Aorta (tissue), 5 donors: ENCODE measurements around the gene TYK2. TPM values are rescaled to one million over a fixed set of nuclear protein-coding genes. Genes with fewer than 3 reads are reported as not detected.
"Not testable (repeated sequence)": the region's sequence is repeated elsewhere in the genome, so short reads cannot be mapped to it uniquely, and the experiment has no call there.

Source experiments
- ATAC-seq: fragments of 200-7000 bp; cut with Tn5 transposase; one replicate; pipeline ENCODE4 v1.9.1; 2022; ENCODE audit warnings: moderate library complexity; ENCODE audit not compliant: low FRiP score
- DNase-seq, 2 donors: peaks; one replicate each; pipeline ENCODE4 v3.0.0-alpha.2; 2020
- H3K27ac ChIP-seq, 2 donors: one replicate each; pipeline ENCODE4 v1.5.1; 2013; ENCODE audit warnings: low read length in 2 of 2, mild to moderate bottlenecking in 2 of 2, moderate library complexity in 2 of 2, control low read depth in 1 of 2, inconsistent platforms in 1 of 2, low read depth in 1 of 2
- H3K27me3 ChIP-seq, 2 donors: one replicate each; pipeline ENCODE4 v1.6.1; 2013; ENCODE audit warnings: control low read depth in 1 of 2, low read length in 1 of 2, mild to moderate bottlenecking in 1 of 2, moderate library complexity in 1 of 2; ENCODE audit not compliant: insufficient read depth in 2 of 2, control insufficient read depth in 1 of 2
- H3K36me3 ChIP-seq, 2 donors: one replicate each; pipeline ENCODE4 v1.6.1; 2013; ENCODE audit warnings: control low read depth in 1 of 2, low read length in 1 of 2, mild to moderate bottlenecking in 1 of 2; ENCODE audit not compliant: insufficient read depth in 2 of 2, control insufficient read depth in 1 of 2
- H3K4me1 ChIP-seq, 2 donors: one replicate each; pipeline ENCODE4 v1.6.1; 2013; ENCODE audit warnings: low read length in 2 of 2, control low read depth in 1 of 2, mild to moderate bottlenecking in 1 of 2, moderate library complexity in 1 of 2; ENCODE audit not compliant: insufficient read depth in 2 of 2, control insufficient read depth in 1 of 2
- H3K4me3 ChIP-seq, 2 donors: one replicate each; pipeline ENCODE4 v1.5.1; 2013; ENCODE audit warnings: low read length in 2 of 2, control low read depth in 1 of 2, mild to moderate bottlenecking in 1 of 2
- H3K9me3 ChIP-seq: one replicate; pipeline ENCODE4 v1.6.1; 2013; ENCODE audit warnings: mild to moderate bottlenecking, low read length; ENCODE audit not compliant: control insufficient read depth
- WGBS, 2 donors: extraction: QIAGEN DNeasy Blood & Tissue Kit; methylation state at CpG; one replicate each; pipeline ENCODE4 v1.1.7; 2013; 5-methylcytosine and 5-hydroxymethylcytosine counted together
- intact Hi-C, 2 donors: fragments of 100-400 bp; cut with DNase I; formaldehyde crosslinking; loops; one replicate each; pipeline versions ENCODE4 v1.14.2 to v1.15.0; 2022
- polyA plus RNA-seq, 2 donors: library from polyadenylated mRNA; stranded (reverse); fragments of 200-250 nt; gene quantifications; one replicate each; pipeline ENCODE4 v1.2.3, GENCODE V29; 2013
- total RNA-seq, 2 donors: library from RNA; stranded (reverse); fragmentation: NEBNext Ultra II Directional; extraction: Animal tissue kit (Norgen Biotek cat#: 25700); gene quantifications; one replicate each; pipeline ENCODE4 v1.2.1, GENCODE V29; 2021
- donor health status: healthy with polysubstance abuse.
- donor health status: Bipolar disorder and iron deficiency.
- donor health status: DM: no; HTN: no; CAD: no.
- donor health status: DM: no; HTN: no; CAD: no.
- donor health status: DM: yes; HTN: yes; CAD: no.

Gene TYK2
- total and polyA plus RNA-seq, 4 donors, result 33.2 to 253 (median 106) TPM

DNA sequence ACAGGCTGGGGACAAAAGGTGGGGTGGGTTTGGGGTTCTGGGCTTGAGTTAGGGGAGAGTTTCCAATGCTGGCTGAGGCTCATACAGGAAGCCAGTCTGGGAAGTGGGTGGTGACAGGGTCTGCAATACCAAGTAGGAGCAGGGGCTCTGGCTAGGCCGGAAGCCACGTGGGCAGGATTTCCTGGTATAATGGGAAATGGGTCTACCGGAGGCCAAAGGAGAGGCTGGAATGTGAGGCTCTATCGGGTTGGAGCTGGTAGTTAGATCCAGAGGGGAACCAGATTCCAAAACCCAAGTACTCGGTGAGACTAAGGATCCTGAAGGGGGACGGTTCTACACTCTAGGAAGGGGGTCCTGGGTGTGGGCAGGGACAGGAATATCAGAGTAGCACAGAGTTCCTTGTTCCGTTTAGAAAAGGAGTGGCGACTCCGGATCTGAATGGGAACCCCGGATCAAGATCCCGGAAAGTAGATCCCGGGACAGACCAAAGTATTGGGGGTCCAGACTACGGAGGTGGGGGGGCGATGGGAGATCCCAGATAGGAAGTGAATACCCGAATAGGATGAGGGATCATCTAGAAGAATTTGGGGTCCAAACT lies 22.2 kb upstream of the TYK2 start:
- no peaks in the 10 kb centered on the region for H3K36me3 ChIP-seq
- no peak overlapping the region for H3K27ac ChIP-seq
- H3K4me3 ChIP-seq, result peak overlapping the region; percentile 89 to 99
- no peaks in the 10 kb centered on the region for H3K27me3 ChIP-seq
- no peak for ATAC-seq
- no peaks in the 10 kb centered on the region for H3K4me1 ChIP-seq
- no peak for DNase-seq
- 1 to 2% methylated on average over 15 of the region's 15 CpGs for WGBS, 2 donors
- H3K9me3 ChIP-seq, result no peaks in the 10 kb centered on the region
- intact Hi-C loops, result no loop called here

DNA sequence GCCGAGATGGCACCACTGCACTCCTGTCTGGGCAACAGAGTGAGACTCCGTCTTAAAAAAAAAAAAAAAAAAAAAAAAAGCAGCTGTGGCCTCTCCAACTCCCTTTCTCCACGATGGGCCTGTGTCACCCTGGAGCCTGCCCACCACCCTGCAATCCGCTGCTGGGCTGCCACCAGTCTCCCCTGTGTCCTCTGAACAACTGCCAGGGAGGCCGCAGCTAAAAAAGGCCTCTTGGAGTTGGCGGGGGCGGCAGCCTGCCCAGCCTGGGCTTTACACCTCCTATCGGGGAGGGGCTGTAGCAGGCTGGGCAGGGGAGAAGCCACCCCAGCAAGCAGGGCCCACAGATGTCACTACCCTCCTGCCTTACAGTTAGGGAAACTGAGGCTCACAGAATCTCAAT lies 19.5 kb upstream of the TYK2 start:
- Histone ChIP-seq H3K4me1 (no peaks in the 10 kb centered on the region), H3K4me3 (no peak overlapping the region), H3K27me3 (no peaks in the 10 kb centered on the region), H3K27ac (no peak overlapping the region), H3K36me3 (peaks cover 0 to 2% of the 10 kb centered on the region in 2 donors), H3K9me3 (no peaks in the 10 kb centered on the region)
- ATAC-seq, result no peak
- intact Hi-C loops, result no loop called here
- DNase-seq, result no peak
- 64 to 76% methylated on average over 8 of the region's 8 CpGs for WGBS, 2 donors

DNA sequence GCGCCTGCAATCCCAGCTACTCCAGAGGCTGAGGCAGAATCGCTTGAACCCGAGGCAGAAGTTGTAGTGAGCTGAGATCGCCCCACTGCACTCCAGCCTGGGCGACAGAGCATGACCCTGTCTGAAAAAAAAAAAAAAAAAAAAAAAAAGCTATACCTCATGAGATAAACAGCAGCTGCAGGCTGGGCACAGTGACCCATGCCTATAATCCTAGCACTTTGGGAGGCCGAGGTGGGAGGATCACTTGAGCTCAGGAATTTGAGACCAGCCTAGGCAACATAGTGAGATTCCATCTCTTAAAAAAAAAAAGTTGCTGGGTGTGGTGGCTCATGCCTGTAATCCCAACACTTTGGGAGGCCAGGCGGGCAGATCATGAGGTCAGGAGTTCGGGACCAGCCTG lies 19.0 kb upstream of the TYK2 start:
- intact Hi-C loops, H3K9me3 ChIP-seq, H3K4me3 ChIP-seq, DNase-seq, ATAC-seq, H3K27ac ChIP-seq, H3K27me3 ChIP-seq, H3K36me3 ChIP-seq, H3K4me1 ChIP-seq: not testable (repeated sequence)
- WGBS, 2 donors, result 91 to 96% methylated on average over 8 of the region's 8 CpGs

DNA sequence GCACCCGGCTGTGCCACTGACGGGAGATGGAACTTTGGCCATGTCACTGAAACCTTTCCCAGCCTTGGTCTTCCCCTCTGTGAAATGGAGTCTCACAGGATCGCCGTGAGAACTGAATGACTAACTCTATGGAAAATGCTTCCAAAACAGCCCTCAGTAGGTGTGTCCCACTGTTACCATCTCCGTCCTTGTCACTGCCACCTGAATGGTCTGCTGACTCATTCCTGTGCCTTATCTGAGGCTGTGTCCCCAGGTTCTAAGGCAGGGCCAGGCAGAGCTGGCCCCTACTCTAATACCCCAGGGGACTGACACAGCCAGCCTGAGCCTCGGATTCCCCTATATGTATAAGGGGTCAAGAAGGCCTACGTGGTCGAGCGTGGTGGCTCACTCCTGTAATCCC lies 18.4 kb upstream of the TYK2 start:
- no peaks in the 10 kb centered on the region for H3K4me1 ChIP-seq
- ATAC-seq, result no peak
- WGBS, 2 donors, result 89% methylated on average over 9 of the region's 9 CpGs

DNA sequence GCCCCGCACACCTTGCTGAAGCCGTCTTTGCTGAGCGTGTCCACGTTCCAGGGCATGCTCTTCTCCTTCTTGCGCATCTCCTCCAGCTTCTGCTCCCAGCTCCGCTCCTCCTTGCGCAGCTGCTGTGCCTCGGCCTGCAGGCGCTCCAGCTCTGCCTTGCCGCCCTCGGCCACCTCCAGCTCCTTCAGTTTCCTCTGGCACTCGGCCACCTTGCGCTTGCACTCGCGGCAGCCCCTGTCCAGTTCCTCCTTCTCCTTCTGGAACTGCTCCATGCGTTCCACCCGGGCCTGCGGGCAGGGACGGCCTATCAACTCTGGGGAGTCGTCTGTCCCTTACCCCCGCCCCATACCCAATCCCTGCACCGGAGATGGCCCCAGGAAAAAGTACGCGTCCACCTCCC lies 15.5 kb upstream of the TYK2 start:
- no peak for DNase-seq
- ATAC-seq, result no peak
- Histone ChIP-seq H3K36me3 (peaks cover 0 to 2% of the 10 kb centered on the region in 2 donors), H3K4me3 (no peak overlapping the region), H3K27me3 (no peaks in the 10 kb centered on the region), H3K27ac (no peak overlapping the region), H3K4me1 (no peaks in the 10 kb centered on the region), H3K9me3 (no peaks in the 10 kb centered on the region)
- intact Hi-C loops, result no loop called here
- WGBS, 2 donors, result 81 to 83% methylated on average over 24 of the region's 24 CpGs

More for the DNA sequence above, 18.4 kb upstream of the TYK2 start:
- H3K36me3 ChIP-seq, result peaks cover 0 to 2% of the 10 kb centered on the region in 2 donors
- H3K27me3 ChIP-seq, result no peaks in the 10 kb centered on the region
- no peaks in the 10 kb centered on the region for H3K9me3 ChIP-seq
- H3K27ac ChIP-seq, result no peak overlapping the region
- DNase-seq, result no peak
- no peak overlapping the region for H3K4me3 ChIP-seq
- intact Hi-C loops, result no loop called here

DNA sequence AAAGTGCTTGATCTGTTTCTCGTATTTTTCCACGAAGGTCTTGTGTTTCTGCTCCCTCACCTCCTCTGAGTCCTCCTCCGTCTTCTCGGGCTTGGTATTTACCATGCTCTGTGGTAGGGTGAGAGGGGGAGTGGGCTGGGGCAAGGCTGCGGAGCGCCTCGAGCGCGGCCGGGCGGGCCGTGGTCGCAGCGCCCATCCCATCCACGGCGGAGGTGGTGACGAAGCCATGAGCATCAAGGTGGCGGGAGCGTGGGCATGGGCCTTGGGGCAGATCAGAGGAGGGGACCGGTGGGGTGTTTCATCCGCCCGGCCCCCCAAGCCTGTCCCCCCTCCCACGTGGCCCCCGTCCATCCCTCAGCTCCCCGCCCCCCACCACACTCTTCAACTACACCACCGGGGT lies 15.1 kb upstream of the TYK2 start:
- WGBS, 2 donors, result 95 to 98% methylated on average over 23 to 26 of the region's 26 CpGs
- H3K27ac ChIP-seq, result no peak overlapping the region
- DNase-seq, result no peak
- intact Hi-C loops, result no loop called here
- peaks cover 0 to 2% of the 10 kb centered on the region in 2 donors for H3K36me3 ChIP-seq
- H3K9me3 ChIP-seq, result no peaks in the 10 kb centered on the region
- no peaks in the 10 kb centered on the region for H3K27me3 ChIP-seq
- H3K4me3 ChIP-seq, result no peak overlapping the region
- no peaks in the 10 kb centered on the region for H3K4me1 ChIP-seq
- no peak for ATAC-seq

DNA sequence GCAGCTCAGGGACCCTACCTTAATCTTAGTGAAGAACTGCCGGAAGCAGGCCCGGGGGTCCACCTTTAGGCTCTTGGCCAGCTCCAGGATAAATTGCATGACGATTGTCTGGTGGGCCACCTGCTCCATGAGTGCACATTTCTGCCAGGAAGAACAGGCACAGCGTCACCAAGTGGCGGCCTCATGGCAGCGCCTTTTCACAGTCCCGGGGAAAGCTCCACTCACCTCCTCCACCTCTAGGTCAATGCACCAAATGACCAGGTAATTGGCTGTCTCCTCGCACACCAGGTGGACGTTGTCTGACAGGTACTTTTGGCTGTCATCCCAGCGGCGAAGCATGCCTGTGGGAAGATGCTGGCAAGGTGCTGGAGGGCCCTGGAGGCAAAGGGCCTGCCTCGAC lies 14.6 kb upstream of the TYK2 start:
- ATAC-seq (no peak), DNase-seq (no peak)
- Histone ChIP-seq H3K4me3 (no peak overlapping the region), H3K36me3 (peaks cover 0 to 2% of the 10 kb centered on the region in 2 donors), H3K27me3 (no peaks in the 10 kb centered on the region), H3K9me3 (no peaks in the 10 kb centered on the region), H3K27ac (no peak overlapping the region), H3K4me1 (no peaks in the 10 kb centered on the region)
- intact Hi-C loops, result no loop called here
- 89 to 92% methylated on average over 12 of the region's 12 CpGs for WGBS, 2 donors

DNA sequence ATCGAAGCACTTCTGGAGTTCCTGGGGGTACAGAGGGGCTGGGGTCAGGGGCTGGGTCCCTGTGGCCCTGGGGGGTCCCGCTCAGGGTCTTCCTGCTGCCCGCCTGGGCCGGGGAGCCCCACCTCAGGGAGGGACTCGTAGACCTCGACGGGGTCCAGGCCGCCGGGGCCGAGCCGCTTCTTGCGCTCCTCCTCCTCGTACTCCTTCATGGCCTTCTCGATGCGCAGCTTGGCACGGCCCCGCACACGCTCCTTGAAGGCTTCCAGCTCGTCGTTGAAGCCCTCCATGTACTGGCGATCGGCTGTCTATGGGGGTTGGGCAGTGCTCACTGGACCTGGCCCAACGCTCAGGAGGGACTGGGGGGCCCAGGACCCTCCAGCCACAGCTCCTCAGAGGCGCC lies 12.8 kb upstream of the TYK2 start:
- H3K4me3 ChIP-seq, result no peak overlapping the region
- intact Hi-C loops, result no loop called here
- H3K27me3 ChIP-seq, result no peaks in the 10 kb centered on the region
- no peak overlapping the region for H3K27ac ChIP-seq
- ATAC-seq, result no peak
- no peak for DNase-seq
- peaks cover 0 to 2% of the 10 kb centered on the region in 2 donors for H3K36me3 ChIP-seq
- WGBS, 2 donors, result 92 to 93% methylated on average over 21 to 24 of the region's 24 CpGs
- no peaks in the 10 kb centered on the region for H3K4me1 ChIP-seq
- H3K9me3 ChIP-seq, result no peaks in the 10 kb centered on the region

DNA sequence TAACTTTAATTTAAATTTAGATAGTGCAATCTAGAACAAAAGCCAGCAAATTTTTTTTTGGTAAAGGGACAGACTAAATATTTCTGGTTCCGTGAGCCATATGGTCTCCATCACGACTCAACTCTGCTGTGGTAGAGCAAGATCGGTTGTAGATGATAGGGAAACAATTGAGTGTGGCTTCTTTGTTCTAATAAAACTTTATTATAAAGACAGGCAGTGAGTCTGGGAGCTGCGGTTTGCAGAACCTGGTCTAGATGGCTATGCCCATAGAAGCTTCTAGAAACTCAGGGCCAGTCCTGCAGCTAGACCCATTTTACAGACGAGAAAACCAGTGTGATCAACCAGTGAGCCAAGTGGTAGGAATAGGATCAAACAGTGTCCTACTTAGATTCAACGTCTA lies 11.7 kb upstream of the TYK2 start:
- Histone ChIP-seq H3K27me3 (no peaks in the 10 kb centered on the region), H3K4me3 (no peak overlapping the region), H3K27ac (no peak overlapping the region), H3K36me3 (peaks cover 0 to 2% of the 10 kb centered on the region in 2 donors), H3K4me1 (no peaks in the 10 kb centered on the region), H3K9me3 (no peaks in the 10 kb centered on the region)
- intact Hi-C loops, result no loop called here
- ATAC-seq, result no peak
- 78 to 82% methylated on average over 6 of the region's 6 CpGs for WGBS, 2 donors
- no peak for DNase-seq
